T-helper 2 cell (primary cell): ENCODE data around the gene CARNS1.

ENCODE experiments used
- DNase-seq, 5 experiments: peaks; one replicate each; pipeline versions ENCODE4 v3.0.0 to v3.0.0-alpha.2; 2012 to 2022

CARNS1 gene

DNA sequence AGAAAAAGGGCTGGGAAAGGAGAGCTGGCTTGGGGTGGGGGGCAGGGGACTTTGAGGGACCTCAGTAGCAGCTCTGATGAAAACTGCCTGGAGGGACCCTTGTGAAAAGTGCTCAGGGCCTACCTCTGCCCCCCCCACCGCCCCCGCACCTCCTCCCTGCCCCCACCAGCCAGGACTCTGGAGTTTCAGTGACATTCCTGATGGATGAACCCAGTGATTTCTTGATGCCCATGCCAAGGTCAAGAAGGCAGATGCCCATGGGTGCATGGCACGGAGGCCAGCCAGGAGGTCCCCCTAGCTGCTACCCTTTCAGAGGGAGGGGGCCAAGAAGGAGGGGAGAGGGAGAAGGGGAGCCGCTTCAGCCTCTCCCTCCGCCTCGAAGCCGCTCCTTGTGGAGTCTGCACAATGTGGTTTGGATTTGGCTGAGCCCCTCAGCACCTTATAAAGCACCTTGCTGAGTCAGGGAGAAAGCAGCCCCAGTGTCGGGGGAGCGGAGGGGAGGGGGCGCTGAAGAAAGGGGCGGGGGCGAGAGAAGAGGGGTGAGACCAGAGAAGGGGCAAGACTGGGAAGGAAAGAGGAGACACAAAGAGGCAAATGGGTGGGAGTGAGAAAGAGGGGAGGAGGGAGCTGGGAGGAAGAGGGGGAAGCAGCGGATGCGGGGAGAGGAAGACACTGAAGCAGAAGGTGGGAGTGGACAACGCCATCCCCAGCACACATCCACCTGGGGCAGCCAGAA, 40.0 kb upstream of the CARNS1 start:
- DNase-seq, result no peak

DNA sequence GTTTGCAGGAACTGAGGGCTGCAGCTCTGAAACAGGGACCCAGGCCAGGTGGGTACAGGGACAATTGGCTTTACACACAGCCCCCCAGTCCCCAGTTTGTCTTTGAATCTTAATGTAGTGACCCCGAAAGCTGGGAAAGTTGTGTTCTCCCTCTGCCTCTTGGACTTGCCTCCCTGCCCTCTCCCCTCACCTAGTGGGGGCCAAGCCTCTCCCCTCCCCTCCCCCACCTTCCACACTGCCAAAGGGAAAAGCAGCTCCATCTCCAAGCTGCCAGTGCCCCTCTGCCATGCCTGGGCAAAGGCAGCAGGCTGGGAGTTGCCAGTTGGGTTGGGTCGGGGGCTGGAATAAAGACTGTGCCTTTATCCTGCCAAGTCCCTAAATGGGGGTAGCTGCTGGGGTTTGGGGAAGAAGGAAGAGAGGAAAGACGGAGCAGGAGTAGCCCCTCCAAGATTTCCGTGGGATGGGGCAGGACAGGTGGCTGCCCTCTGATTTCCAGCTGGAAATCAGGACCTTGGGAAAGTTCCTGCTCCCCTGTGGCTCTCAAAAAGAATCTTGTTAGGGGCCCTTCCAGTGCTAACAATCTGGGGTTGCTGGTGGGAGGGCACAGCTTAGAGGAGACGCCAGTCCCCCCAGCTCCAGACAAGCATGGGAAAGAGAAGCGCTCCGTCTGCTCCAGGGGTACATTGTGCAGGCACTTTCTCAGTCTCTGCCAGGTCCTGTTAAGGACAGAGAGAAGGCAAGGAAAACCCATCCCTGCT, 39.2 kb upstream of the CARNS1 start:
- DNase-seq, result no peak

DNA sequence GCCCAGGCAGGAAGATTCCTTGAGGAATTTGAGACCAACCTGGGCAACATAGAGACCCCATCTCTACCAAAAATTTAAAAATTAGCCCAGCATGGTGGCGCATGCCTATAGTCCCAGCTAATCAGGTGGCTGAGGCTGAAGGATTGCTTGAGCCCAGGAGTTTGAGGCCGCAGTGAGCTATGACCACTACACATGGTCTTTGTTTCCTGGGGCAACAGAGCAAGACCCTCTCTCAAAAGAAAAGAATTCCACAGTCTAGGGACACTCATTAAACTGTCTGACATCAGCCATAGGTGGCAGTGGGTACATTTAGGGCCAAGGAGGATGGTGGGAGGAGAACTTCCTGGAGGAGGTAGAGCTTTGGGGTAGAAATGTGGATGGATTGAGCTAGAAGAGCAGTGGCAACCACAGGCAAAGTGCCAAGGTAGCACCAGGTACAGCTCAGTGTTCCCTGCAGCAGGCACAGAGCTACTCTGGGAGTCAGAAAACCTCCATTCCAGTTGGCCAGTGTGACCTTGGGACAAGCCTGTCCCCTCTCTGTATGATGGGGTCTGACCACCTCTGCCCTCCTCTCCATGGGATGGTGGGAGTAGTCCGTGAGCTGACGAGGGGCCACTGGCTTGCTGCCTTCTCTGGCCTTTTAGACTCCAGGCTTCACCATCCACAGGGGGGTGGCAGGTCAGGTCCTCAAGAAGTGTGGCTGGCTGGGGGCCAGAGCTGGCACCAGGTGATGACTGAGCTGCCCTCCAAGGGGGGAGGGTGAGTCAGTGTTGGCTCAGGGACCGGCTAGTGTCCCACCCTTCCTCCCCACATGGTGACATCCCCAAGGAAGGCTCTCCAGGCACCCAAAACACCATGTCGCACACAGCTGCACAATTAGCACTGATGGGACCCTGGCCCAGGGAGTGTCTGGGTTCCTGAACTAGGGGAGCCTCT, 38.3 kb upstream of the CARNS1 start:
- no peak for DNase-seq

DNA sequence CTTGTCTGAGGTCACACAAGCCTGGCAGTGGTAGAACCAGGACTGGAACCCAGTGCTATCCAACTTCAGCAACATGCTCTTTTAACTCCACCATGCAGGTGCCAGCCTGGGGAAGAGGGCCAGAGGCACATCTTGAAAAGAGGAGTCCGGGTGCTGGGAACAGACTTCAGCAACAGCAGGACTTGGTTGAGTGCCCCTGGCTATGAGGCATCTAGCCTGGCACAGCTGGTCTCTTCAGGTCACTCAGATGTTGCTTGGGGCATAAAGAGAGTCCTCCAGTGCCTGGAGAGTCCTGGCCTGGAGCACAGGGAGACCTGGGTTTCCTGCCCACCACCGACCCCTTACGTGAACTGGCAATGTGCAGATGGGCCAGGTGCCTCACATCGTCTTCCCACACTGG, 36.9 kb upstream of the CARNS1 start:
- no peak for DNase-seq

DNA sequence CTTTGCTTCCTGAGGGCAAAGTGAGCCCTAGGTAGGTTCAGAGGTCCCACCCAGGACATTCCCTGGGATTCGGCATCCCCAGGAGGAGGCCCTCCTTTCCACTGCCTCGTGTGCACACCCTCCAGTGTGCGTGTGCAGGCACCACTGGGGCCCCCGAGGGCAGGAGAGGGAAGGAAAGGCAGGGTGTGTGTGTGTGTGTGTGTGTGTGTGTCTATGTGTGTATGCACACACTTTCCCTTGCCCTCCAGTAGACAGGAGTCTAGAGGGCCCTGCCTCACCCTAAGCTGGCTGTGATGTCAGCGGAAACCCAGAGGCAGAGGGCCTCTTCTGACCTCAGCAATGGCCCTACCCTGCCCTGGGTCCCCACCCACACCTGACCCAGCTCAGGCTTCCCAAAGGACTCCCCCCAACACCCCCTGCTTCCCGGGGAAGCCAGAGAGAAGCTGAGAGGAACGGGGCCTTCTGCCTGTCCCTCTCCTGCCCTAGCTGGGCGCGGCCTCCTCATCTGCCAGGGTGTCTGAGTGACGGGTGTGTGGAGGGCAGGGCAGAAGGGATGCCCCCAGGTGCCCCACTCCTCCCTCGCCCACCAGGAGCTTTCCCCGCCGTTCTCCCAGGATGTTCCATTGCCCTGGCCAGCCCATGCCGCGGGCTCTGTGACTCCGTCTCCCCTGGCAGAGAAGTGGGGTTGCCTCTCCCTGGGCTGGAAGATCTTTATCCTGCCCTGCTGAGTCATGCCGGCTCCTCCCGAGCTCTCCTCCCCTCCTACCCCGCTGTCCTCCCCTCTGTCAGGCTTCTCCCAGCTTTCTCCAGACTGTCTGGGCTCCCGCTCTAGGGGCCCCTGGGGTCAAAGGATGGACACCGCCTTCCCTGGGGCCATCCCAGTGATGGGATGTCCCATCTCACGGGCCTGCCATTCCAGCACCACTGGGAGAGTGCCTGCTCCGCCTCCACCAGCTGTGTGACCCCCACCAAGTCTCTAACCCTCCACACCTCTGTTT, 36.1 kb upstream of the CARNS1 start:
- DNase-seq, result no peak

DNA sequence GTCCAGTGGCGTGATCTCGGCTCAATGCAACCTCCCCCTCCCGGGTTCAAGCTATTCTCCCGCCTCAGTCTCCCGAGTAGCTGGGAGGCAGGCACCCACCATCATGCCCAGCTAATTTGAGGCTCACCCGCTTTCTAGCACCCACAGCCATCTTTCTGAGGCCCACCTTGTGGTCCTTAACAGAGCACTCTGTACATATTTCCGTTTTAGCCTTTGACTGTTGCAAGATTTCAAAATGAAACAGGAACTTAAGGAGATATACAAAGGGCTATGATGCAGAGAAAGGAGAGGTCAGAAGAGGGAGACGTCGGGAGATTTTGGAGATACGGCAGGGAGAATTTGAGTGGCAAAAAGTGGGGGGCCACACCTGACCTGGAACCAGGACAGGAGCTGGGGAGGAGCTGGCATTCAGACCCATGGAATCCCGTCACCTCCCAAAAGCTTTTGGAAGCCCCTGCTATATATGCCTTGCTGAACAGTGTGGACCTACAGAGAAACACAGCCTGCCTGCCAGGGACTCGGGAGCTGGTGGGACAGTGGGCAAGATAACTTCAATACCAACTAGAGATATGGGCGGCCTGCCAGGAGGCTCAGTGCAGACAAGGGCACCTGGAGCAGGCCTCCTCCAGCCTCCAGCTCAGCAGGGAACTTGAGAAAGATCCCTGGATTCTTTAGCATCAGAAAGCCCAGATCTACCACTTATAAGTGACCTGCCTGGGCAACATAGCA, 34.1 kb upstream of the CARNS1 start:
- DNase-seq, result no peak

DNA sequence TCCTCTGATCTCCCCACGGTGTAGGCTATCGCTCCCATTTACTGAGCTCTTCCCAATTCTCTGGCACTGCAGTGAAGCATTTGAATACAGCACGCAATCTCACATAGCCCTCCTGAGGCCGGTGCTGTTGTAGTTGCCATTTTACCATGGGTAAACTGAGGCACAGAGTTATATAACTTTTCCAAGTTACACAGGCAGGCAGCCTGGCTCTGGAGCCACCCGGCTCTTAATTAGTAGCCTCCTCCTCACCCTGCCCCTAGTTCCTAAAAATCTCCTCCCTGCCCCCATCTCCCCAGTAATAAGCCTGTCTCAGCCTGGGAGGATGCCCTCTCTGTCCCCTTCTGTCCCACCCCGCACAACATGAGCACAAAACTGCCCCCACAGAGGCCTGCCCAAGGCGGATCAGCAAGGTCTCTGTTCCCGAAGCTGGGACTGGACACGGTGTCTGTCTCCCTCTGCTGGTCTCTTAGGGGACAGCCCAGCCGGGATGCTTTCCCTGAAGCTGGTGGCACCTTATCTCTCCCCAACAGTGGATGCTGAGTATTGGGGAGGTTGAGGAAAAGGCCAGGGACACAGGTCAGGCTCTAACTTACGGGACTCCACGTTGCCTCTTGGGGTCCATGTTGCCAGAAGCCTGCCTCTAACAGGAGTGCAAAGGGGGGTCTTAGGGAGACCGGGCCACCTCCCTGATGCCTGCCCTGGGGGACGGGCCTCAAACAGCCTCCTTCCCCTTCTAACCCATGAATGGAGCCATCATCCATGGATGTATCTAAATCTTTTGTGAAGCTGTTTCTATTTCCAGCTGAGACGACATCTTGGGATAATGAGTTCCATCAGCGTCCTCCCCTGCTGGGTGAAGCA, 33.0 kb upstream of the CARNS1 start:
- peak; percentile 55 to 79 (median 72) for DNase-seq

DNA sequence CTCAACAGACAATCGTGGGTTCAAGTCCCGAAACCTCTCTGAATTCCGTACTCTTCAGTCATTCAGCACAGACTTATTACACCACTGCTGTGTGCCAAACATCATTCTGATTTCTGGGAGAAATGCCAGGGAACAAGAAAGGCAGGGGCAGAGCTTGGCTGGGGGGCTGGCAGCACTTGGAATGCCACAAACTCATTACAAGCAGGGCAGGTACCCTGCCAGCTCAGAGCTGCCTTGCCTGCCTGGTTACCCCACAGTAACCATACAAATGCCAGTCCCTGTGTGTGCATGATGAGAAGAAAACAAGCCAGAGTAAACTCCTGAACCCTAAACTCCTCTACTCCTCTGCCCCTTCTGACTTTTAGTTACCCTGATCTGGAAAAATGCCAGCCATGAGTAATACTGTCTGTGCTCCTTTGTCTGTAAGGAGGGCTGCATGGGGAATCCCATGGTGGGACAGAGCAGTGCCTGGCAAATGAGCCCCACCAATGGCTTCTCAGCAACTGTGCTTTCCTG, 30.6 kb upstream of the CARNS1 start:
- no peak for DNase-seq

DNA sequence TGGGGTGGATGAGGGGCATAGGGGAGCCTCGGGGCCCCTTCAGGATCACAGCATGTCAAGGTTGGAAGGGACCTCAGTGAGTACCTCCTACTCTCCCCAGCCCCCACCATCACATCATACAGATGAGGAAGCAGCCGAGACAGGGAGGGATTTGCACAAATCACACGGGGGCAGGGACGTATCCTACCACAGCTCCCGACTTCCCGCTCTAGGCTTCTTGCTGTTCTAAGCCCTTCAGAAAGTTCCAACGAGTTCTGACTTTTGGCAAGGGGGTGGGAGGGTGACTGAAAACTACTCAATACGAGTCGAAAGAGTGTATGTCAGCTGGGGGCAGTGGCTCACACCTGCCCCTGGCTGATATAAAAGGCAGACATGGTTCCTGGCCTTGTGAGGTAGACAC, 28.4 kb upstream of the CARNS1 start:
- no peak for DNase-seq

DNA sequence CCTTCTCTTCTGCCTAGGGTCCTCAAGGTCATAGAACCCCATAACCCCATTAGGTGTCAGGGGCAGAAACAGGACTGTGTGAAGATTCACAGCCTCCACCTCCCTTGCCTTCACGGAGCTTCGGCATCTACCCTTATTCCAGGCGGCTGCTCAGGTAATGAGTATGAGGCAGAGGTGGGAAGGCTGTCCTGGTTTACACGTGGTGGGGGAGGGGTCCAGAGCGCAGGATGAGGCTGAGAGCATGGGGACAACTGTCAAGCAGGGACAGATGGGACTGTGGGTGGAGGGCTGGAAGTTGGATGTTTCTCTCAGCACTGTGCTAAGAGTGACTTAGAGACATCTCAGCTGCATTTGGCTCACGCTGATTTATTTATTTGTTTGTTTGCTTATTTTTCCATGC, 28.0 kb upstream of the CARNS1 start:
- DNase-seq, result no peak

DNA sequence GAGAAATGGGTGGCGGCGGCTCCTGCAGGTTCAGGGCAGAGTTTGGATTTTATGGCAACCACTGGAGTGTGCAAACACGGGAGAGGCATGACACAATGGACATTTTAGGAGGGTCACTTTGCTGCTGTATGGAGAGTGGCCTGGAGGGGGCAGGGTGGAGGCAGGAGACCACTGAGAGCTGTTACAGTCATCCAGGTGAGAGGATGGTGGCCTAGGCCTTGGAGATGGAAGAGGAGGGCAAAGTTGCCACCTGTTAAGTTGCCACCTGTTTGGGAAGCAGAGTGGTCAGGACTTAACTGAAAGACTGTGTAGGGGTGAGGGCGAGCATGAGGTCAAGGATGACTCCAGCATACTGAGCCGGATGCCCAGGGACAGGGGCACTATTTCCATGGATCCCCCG, 26.0 kb upstream of the CARNS1 start:
- peak in 2 of 5 experiments; percentile 44 to 57 for DNase-seq

DNA sequence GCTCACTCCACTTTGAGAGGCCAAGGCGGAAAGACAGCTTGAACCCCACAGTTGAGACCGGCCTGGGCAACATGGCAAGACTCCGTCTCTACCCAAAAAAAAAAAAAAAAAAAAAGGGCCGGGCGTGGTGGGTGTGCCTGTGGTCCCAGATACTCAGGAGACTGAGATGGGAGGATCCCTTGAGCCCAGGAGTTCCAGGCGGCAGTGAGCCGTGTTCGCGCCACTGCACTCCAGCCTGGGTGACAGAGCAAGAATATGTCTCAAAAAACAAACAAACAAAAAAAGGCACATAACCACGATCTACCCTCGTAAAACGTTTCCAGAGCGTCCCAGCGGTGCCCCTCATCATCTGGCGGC, 24.6 kb upstream of the CARNS1 start:
- no peak for DNase-seq

DNA sequence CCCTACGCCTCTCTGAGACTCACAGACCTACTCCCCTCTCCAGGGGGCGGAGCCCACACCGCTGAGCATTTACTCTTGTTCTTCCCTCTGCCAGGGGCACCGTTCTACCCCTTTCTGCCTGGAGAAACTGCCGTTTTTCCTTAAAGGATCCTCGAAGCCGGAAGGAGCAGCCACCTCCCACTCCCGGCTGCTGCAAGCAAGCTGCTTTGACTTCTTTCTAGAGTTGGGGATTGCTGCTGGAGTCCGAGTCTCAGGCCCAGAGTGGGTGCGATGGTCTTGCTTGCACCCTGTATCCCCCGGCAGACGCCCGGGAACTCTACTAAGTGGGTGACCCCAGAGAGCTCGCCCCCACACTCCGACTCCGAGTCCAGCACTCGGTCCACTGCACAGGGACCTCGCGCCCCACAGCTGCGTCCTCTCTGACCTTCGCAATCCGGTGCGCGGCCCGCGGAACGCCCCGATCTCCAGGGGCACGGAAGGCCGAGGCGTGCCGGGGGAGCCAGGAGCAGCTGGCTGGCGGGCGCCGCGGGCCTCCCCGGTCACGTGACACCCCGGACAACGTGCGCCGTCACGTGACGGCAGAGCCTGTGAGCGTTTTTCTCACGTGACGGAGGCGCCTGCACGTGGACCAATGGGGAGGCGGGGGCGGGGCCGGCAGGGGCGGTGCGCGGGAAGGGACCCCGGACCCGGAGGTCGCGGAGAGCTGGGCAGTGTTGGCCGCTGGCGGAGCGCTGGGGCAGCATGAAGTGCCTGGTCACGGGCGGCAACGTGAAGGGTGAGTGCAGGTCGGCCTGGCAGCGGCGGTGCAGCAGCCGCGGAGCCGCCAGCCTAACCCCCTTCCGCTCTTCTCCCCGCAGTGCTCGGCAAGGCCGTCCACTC, 23.9 kb upstream of the CARNS1 start, which contains the start of gene RAD9A:
RAD9A (plus strand) TSS at position 683 of the 879 bp plus-strand sequence; CDS start at position 742, 59 bp downstream.
- peak; percentile 84 to 96 (median 92) for DNase-seq

DNA sequence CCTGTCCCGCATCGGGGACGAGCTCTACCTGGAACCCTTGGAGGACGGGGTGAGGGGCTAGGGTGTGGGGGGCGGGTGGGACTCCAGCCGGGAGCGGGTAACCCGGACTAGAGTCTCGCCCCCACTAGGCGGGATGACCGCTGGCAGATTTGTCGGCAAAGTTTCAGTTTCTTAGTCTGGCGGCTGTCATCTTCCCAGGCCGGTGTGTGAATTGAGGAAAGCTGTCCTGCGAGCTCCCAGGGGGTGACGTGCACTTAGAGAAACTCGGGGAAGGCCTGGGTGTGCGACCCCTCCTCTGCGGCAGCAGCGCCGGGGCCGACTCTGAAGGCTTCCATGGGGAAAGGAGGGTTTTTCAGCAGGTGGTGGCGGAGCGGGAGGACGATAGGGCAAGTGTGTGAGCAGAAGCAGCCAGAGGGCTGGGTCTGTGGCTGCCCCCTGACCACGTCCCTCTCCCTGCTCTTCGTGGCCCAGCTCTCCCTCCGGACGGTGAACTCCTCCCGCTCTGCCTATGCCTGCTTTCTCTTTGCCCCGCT, 23.2 kb upstream of the CARNS1 start:
- no peak for DNase-seq

DNA sequence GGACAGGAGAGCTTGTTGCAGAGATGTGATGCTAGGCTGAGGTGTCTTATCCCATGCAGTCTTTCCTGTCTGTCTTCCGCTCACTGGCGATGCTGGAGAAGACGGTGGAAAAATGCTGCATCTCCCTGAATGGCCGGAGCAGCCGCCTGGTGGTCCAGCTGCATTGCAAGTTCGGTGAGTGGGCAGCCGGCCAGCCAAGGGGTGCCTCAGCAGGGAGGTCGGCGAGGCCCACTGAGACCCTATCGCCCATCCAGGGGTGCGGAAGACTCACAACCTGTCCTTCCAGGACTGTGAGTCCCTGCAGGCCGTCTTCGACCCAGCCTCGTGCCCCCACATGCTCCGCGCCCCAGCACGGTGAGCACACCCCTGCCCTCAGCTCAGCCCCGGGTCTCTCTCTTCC, 22.0 kb upstream of the CARNS1 start:
- DNase-seq, result no peak

DNA sequence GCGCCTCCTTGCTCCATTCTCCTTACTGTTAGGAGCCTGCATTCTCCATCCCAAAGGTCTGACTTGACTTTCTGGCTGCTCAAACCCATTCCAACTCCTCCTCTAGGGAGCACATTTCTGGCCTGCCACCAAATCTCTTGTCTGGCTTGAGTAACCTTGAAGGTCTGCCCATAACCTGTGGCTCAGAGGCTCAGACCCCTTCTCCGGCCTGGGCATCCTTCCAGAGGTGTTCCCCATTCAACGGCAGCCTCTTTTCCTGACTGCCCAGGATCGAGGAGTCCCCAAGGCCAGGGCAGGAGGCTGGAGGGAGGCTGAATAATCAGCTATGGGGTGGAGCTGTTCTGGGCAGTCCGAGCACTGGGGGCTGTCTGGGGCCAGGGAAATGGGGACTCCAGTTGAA, 21.5 kb upstream of the CARNS1 start:
- no peak for DNase-seq

DNA sequence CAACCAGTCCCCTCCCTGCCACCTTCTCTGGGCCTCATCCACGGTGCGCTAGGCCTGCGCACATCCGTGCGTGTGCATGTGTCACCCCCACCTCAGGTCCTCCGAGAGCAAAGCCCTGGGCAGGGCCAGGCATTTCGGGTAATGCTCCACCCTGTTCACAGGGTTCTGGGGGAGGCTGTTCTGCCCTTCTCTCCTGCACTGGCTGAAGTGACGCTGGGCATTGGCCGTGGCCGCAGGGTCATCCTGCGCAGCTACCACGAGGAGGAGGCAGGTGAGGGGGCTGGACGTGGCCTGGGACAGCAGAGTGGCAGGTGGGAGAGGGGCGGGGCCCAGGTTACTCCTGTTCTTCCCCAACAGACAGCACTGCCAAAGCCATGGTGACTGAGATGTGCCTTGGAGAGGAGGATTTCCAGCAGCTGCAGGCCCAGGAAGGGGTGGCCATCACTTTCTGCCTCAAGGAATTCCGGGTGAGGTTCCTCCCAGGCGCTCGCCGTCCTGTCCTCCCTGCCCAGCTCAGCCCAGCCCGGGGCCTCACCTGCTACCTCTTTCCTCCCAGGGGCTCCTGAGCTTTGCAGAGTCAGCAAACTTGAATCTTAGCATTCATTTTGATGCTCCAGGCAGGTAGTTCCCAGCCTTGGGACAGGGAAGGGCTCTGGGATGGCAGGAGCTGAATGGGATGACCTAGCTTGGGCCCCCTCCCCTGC, 19.8 kb upstream of the CARNS1 start:
- no peak for DNase-seq

DNA sequence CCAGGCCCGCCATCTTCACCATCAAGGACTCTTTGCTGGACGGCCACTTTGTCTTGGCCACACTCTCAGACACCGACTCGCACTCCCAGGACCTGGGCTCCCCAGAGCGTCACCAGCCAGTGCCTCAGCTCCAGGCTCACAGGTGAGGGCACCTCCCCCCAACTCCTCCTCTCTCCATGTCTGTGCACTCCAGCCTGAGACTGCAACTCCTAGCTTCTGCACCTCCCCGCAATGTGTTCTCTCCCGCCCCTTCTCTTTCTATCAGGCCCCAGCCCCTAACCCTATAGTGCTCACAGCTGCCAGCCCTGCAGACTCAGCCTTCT, 19.3 kb upstream of the CARNS1 start:
- DNase-seq, result no peak
